Astrocyte of the spinal cord (primary cell): ENCODE measurements around the gene MRGPRG.

Experiments used
- DNase-seq: peaks from one replicate; pipeline ENCODE4 v3.0.0; 2011; ENCODE audit warnings: low read depth, low spot score
- H3K4me3 ChIP-seq: 2 replicates; pipeline ENCODE4 v1.5.1; 2011; ENCODE audit warnings: low read depth, mild to moderate bottlenecking, low read length, moderate library complexity
- in situ Hi-C: cut with HindIII; loops from 2 replicates; pipeline ENCODE4 v1.10.0; 2017; ENCODE audit warnings: low sequenced_read_pairs
- TF ChIP-seq, protein P1 (sequence below): IDR thresholded peaks from 2 replicates; pipeline ENCODE4 v1.5.1; 2012; ENCODE audit warnings: low read depth, mild to moderate bottlenecking, low read length, inconsistent platforms

MRGPRG gene

DNA sequence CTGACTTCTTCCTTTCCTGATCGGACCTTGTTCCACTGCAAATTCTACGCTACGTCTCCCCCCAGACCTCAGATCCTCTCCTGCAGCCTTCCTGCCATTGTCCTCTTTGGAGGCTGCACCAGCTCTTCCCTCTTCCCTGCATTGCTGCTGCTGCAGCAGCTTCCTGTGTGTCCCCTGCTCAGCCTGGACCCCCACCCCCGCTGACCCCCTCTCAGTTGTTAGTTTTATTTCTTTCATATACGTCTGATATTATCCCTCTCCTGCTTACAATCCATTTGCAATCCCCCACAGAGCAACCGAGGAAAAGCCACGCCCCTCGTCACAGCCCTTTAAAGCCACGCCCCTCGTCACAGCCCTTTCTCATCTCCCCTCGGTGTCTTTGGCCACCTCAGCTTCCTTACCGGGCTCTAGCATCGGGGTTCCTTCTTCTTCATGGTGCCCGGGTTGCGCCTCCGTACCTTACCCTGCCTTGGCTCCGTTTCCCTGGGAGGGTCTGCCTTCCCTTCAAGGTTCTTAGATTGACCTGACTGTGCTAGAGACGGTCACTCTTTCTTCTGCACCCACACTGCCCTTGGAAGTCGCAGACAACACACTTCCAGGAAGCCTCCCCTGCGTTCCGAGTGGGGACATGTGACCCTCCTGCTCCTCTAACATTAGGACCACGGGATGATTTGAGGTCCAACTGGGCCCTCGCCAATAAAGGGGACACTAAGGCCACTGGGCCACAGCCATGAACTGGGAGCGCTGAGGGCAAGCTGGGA is 4.8 kb downstream of the MRGPRG start:
- DNase-seq = no peak
- TF ChIP-seq, protein P1, sequence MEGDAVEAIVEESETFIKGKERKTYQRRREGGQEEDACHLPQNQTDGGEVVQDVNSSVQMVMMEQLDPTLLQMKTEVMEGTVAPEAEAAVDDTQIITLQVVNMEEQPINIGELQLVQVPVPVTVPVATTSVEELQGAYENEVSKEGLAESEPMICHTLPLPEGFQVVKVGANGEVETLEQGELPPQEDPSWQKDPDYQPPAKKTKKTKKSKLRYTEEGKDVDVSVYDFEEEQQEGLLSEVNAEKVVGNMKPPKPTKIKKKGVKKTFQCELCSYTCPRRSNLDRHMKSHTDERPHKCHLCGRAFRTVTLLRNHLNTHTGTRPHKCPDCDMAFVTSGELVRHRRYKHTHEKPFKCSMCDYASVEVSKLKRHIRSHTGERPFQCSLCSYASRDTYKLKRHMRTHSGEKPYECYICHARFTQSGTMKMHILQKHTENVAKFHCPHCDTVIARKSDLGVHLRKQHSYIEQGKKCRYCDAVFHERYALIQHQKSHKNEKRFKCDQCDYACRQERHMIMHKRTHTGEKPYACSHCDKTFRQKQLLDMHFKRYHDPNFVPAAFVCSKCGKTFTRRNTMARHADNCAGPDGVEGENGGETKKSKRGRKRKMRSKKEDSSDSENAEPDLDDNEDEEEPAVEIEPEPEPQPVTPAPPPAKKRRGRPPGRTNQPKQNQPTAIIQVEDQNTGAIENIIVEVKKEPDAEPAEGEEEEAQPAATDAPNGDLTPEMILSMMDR = no peak
- H3K4me3 ChIP-seq = no peak overlapping the region
- in situ Hi-C loops = no loop called here

GRCh38 chr11:3208272-3208671 is 10.3 kb downstream of the MRGPRG start:
- DNase-seq = no peak
- no peak overlapping the region for H3K4me3 ChIP-seq
- TF ChIP-seq, protein P1 = no peak
- in situ Hi-C loops = no loop called here

- in situ Hi-C loops = no loop called here
- DNase-seq = no peak
- H3K4me3 ChIP-seq = no peak overlapping the region
- TF ChIP-seq, protein P1 = no peak
Measured at GRCh38 chr11:3207526-3208189, 11.0 kb downstream of the MRGPRG start.

GRCh38 chr11:3206922-3207204 is 11.8 kb downstream of the MRGPRG start:
- TF ChIP-seq, protein P1 = no peak
- in situ Hi-C loops = no loop called here

DNA sequence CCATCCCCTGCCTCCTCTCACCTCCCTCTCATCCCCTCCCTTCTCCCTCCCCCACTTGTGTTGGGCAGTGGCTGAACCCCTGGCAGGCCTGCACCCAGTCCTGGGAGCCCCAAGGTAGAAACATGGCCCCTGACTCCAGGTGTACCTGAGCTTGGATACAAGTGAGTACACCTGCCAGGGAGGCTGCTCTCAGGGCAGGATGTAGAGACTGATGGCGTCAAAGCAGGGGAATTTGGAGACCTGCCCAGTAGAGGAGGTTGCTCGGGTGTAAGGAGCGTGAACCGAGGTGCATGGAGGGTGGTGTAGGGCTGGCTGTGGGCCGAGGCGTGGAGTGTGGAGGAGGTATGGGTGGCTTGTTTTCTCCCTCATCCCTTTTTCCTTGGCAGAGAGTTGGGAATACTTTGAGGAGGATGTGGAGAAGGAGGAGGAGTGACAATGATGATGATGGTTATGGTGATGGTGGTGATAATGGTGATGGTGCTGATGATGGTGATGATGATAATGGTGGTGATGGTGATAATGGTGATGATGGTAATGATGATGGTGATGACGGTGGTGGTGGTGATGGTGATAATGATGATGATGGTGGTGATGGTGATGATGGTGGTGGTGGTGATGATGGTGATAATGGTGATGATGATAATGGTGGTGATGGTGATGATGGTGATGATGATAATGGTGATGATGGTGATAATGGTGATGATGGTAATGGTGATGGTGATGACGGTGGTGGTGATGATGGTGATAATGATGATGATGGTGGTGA is 12.3 kb downstream of the MRGPRG start:
- DNase-seq = no peak
- in situ Hi-C loops = no loop called here
- TF ChIP-seq, protein P1 = no peak
- H3K4me3 ChIP-seq = no peak overlapping the region

More at GRCh38 chr11:3206922-3207204, 11.8 kb downstream of the MRGPRG start:
- H3K4me3 ChIP-seq = no peak overlapping the region
- DNase-seq = no peak

DNA sequence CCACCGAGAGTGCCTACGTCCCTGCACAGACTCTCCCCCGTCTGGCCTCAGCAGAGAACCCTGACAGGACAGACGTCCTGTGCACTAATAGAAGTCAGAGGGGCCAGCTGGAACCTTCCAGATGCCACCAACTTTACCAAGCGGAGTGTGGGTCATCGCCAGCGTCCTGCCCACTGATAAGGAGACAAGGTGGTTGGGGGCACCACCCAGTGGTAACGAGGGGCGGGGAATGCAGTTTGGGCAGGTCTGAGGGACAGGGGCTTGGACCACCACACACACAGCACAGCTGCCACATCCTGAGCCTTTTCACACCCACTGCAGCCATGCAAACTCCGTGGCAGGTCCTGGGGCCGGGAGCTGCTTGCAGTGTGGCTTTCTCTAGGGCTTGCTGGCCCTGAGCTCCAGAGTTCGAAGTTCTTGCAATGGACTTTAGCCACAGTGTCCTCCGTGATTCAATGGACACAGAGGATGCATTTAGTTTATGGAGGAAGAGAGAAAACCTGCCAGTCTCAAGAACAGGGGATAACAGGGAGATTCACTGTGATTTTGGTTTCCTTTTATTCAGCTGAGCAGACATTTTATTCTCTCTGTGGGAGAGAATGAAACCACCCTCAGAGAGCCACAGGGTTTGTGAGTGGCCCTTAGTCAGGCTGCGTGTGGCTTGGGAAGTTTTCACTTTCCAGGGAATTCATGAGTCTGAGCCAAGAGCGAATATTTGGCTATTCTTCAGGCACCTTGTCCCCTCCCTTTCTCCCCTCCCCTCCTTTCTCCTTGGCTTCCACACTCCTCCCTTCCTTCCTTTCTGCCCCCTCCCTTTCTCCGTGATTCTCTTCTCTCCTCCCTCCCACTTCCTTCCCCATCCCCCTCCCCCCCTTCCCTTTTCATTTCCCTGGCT is 13.1 kb downstream of the MRGPRG start:
- H3K4me3 ChIP-seq = no peak overlapping the region
- TF ChIP-seq, protein P1 = no peak
- DNase-seq = no peak
- in situ Hi-C loops = no loop called here
